ENCODE data around the gene PLXNA1.

DNA sequence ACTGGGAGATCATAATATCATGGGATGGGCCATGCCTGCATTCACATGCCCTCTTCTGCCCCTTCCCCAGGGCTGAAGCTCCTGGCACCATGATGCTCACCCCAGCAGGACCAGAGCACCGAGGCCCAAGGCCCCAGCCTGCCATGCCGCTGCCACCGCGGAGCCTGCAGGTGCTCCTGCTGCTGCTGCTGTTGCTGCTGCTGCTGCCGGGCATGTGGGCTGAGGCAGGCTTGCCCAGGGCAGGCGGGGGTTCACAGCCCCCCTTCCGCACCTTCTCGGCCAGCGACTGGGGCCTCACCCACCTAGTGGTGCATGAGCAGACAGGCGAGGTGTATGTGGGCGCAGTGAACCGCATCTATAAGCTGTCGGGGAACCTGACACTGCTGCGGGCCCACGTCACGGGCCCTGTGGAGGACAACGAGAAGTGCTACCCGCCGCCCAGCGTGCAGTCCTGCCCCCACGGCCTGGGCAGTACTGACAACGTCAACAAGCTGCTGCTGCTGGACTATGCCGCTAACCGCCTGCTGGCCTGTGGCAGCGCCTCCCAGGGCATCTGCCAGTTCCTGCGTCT lies 5.6 kb downstream of the PLXNA1 start:
- TF ChIP-seq ZNF70 (CRISPR knock-in tag; IDR thresholded peaks at IDR 0.05) (no peak), OSR1 (CRISPR knock-in tag; IDR thresholded peaks at IDR 0.05) (no peak), CSDC2 (CRISPR knock-in tag; IDR thresholded peaks at IDR 0.05) (no peak), RARB (CRISPR knock-in tag; IDR thresholded peaks at IDR 0.05) (no peak), ZFP3 (CRISPR knock-in tag; IDR thresholded peaks at IDR 0.05) (no peak), ISL1 (CRISPR knock-in tag; IDR thresholded peaks at IDR 0.05) (no peak)
- TF ChIP-seq, protein P1, sequence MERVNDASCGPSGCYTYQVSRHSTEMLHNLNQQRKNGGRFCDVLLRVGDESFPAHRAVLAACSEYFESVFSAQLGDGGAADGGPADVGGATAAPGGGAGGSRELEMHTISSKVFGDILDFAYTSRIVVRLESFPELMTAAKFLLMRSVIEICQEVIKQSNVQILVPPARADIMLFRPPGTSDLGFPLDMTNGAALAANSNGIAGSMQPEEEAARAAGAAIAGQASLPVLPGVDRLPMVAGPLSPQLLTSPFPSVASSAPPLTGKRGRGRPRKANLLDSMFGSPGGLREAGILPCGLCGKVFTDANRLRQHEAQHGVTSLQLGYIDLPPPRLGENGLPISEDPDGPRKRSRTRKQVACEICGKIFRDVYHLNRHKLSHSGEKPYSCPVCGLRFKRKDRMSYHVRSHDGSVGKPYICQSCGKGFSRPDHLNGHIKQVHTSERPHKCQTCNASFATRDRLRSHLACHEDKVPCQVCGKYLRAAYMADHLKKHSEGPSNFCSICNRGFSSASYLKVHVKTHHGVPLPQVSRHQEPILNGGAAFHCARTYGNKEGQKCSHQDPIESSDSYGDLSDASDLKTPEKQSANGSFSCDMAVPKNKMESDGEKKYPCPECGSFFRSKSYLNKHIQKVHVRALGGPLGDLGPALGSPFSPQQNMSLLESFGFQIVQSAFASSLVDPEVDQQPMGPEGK (CRISPR knock-in tag; IDR thresholded peaks at IDR 0.05; ENCODE audit: borderline replicate concordance): no peak
